DOHH2 (cell line): ENCODE results near the gene PNMA8C.
A peak's percentile ranks its signal among the peaks of the same experiment; 100 is the strongest.

ENCODE experiments used
- H3F3A ChIP-seq: fragments of 200-600 bp; sonication (generic), shearing (Covaris generic); 2 replicates; pipeline ENCODE4 v1.6.0; 2016; ENCODE audit warnings: antibody characterized with exemption, mild to moderate bottlenecking; ENCODE audit not compliant: control insufficient read depth, insufficient read depth
- H3K27ac ChIP-seq: fragments of 200-600 bp; sonication (generic); 2 replicates; pipeline ENCODE4 v1.5.1; 2014; ENCODE audit warnings: low read depth, mild to moderate bottlenecking, low read length, moderate library complexity
- H3K27me3 ChIP-seq: fragments of 200-600 bp; sonication (generic); 2 replicates; pipeline ENCODE4 v1.6.1; 2014; ENCODE audit warnings: mild to moderate bottlenecking, low read length, mixed read lengths; ENCODE audit not compliant: control insufficient read depth
- H3K36me3 ChIP-seq: fragments of 200-600 bp; sonication (generic); 2 replicates; pipeline ENCODE4 v1.6.1; 2014; ENCODE audit warnings: mild to moderate bottlenecking, low read length, moderate library complexity, mixed read lengths; ENCODE audit not compliant: control insufficient read depth
- H3K4me1 ChIP-seq: fragments of 200-600 bp; sonication (generic); 2 replicates; pipeline ENCODE4 v1.6.1; 2014; ENCODE audit warnings: mild to moderate bottlenecking, low read length, mixed read lengths; ENCODE audit not compliant: control insufficient read depth
- H3K4me2 ChIP-seq: fragments of 200-600 bp; sonication (generic); 2 replicates; pipeline ENCODE4 v1.6.0; 2014; ENCODE audit warnings: mild to moderate bottlenecking, low read length, moderate library complexity
- H3K4me3 ChIP-seq: fragments of 200-600 bp; sonication (generic); 2 replicates; pipeline ENCODE4 v1.5.1; 2014; ENCODE audit warnings: mild to moderate bottlenecking, low read length, mixed read lengths
- H3K79me2 ChIP-seq: fragments of 200-600 bp; sonication (generic); 2 replicates; pipeline ENCODE4 v1.6.1; 2014; ENCODE audit warnings: mild to moderate bottlenecking, low read length, mixed read lengths; ENCODE audit not compliant: control insufficient read depth
- H3K9me2 ChIP-seq: fragments of 200-600 bp; sonication (generic); replicated peaks from 2 replicates; pipeline ENCODE4 v1.6.1; 2014; ENCODE audit warnings: mild to moderate bottlenecking, low read length, mixed read lengths; ENCODE audit not compliant: control insufficient read depth
- H3K9me3 ChIP-seq: fragments of 200-600 bp; sonication (generic); 2 replicates; pipeline ENCODE4 v1.6.1; 2014; ENCODE audit warnings: antibody characterized with exemption, low read length, mixed read lengths; ENCODE audit not compliant: control insufficient read depth, insufficient read depth
- H4K20me1 ChIP-seq: fragments of 200-600 bp; sonication (generic); 2 replicates; pipeline ENCODE4 v1.6.0; 2014; ENCODE audit warnings: low read depth, mild to moderate bottlenecking, antibody characterized with exemption, low read length, moderate library complexity; ENCODE audit not compliant: control insufficient read depth, insufficient read depth
- CTCF ChIP-seq: fragments of 200-600 bp; sonication (generic); IDR thresholded peaks from one replicate; pipeline ENCODE4 v1.5.1; 2014; ENCODE audit warnings: antibody characterized with exemption, mild to moderate bottlenecking, low read depth, low read length; ENCODE audit not compliant: poor library complexity, severe bottlenecking
- EZH2phosphoT487 ChIP-seq: fragments of 200-600 bp; sonication (generic); IDR thresholded peaks from 2 replicates; pipeline ENCODE4 v1.6.1; 2017; ENCODE audit warnings: borderline replicate concordance, mild to moderate bottlenecking, antibody characterized with exemption, low read length, moderate library complexity, mixed read lengths

PNMA8C gene

GRCh38 chr19:46431824-46432223 is 3.1 kb upstream of the PNMA8C start:
- Histone ChIP-seq H3K9me2 (no peaks in the 10 kb centered on the region), H3K27ac (no peak overlapping the region), H4K20me1 (no peaks in the 10 kb centered on the region), H3F3A (no peaks in the 10 kb centered on the region), H3K4me1 (peaks cover 11% of the 10 kb centered on the region), H3K4me2 (no peak overlapping the region), H3K9me3 (no peaks in the 10 kb centered on the region), H3K79me2 (no peaks in the 10 kb centered on the region), H3K4me3 (no peak overlapping the region), H3K36me3 (no peaks in the 10 kb centered on the region), H3K27me3 (peaks cover 20% of the 10 kb centered on the region)
- no peak for TF ChIP-seq EZH2phosphoT487
- peak; percentile 31 for TF ChIP-seq CTCF

- peaks cover 21% of the 10 kb centered on the region for H3K4me1 ChIP-seq
- H3K4me2 ChIP-seq = no peak overlapping the region
- H3K27me3 ChIP-seq = peaks cover 34% of the 10 kb centered on the region
These were observed 1.3 kb upstream of the PNMA8C start for GRCh38 chr19:46429999-46430398.

GRCh38 chr19:46427518-46428045 is 1.2 kb downstream of the PNMA8C start:
- no peaks in the 10 kb centered on the region for H3K9me2 ChIP-seq
- H3K27me3 ChIP-seq = peaks cover 40% of the 10 kb centered on the region
- H3K4me2 ChIP-seq = peak overlapping the region; percentile 74
- H3F3A ChIP-seq = no peaks in the 10 kb centered on the region
- no peaks in the 10 kb centered on the region for H4K20me1 ChIP-seq
- H3K36me3 ChIP-seq = no peaks in the 10 kb centered on the region
- no peak for TF ChIP-seq EZH2phosphoT487
- no peak for TF ChIP-seq CTCF
- H3K9me3 ChIP-seq = no peaks in the 10 kb centered on the region
- H3K79me2 ChIP-seq = no peaks in the 10 kb centered on the region
- no peak overlapping the region for H3K27ac ChIP-seq
- H3K4me3 ChIP-seq = no peak overlapping the region
- H3K4me1 ChIP-seq = peaks cover 21% of the 10 kb centered on the region

More at GRCh38 chr19:46429999-46430398, 1.3 kb upstream of the PNMA8C start:
- Histone ChIP-seq H3K27ac (no peak overlapping the region), H3K36me3 (no peaks in the 10 kb centered on the region), H3F3A (no peaks in the 10 kb centered on the region), H3K4me3 (no peak overlapping the region), H3K9me3 (no peaks in the 10 kb centered on the region), H3K79me2 (no peaks in the 10 kb centered on the region), H4K20me1 (no peaks in the 10 kb centered on the region), H3K9me2 (no peaks in the 10 kb centered on the region)
- TF ChIP-seq CTCF = no peak
- TF ChIP-seq EZH2phosphoT487 = no peak
